DOHH2 (cell line): Measurements from ENCODE around the gene UBE2H.
"Not testable (repeated sequence)": the region's sequence is repeated elsewhere in the genome, so short reads cannot be mapped to it uniquely, and the experiment has no call there.

ENCODE experiments used
- H3F3A ChIP-seq: fragments of 200-600 bp; sonication (generic), shearing (Covaris generic); 2 replicates; pipeline ENCODE4 v1.6.0; 2016; ENCODE audit warnings: antibody characterized with exemption, mild to moderate bottlenecking; ENCODE audit not compliant: control insufficient read depth, insufficient read depth
- H3K27ac ChIP-seq: fragments of 200-600 bp; sonication (generic); 2 replicates; pipeline ENCODE4 v1.5.1; 2014; ENCODE audit warnings: low read depth, mild to moderate bottlenecking, low read length, moderate library complexity
- H3K27me3 ChIP-seq: fragments of 200-600 bp; sonication (generic); 2 replicates; pipeline ENCODE4 v1.6.1; 2014; ENCODE audit warnings: mild to moderate bottlenecking, low read length, mixed read lengths; ENCODE audit not compliant: control insufficient read depth
- H3K36me3 ChIP-seq: fragments of 200-600 bp; sonication (generic); 2 replicates; pipeline ENCODE4 v1.6.1; 2014; ENCODE audit warnings: mild to moderate bottlenecking, low read length, moderate library complexity, mixed read lengths; ENCODE audit not compliant: control insufficient read depth
- H3K4me1 ChIP-seq: fragments of 200-600 bp; sonication (generic); 2 replicates; pipeline ENCODE4 v1.6.1; 2014; ENCODE audit warnings: mild to moderate bottlenecking, low read length, mixed read lengths; ENCODE audit not compliant: control insufficient read depth
- H3K4me2 ChIP-seq: fragments of 200-600 bp; sonication (generic); 2 replicates; pipeline ENCODE4 v1.6.0; 2014; ENCODE audit warnings: mild to moderate bottlenecking, low read length, moderate library complexity
- H3K4me3 ChIP-seq: fragments of 200-600 bp; sonication (generic); 2 replicates; pipeline ENCODE4 v1.5.1; 2014; ENCODE audit warnings: mild to moderate bottlenecking, low read length, mixed read lengths
- H3K79me2 ChIP-seq: fragments of 200-600 bp; sonication (generic); 2 replicates; pipeline ENCODE4 v1.6.1; 2014; ENCODE audit warnings: mild to moderate bottlenecking, low read length, mixed read lengths; ENCODE audit not compliant: control insufficient read depth
- H3K9me2 ChIP-seq: fragments of 200-600 bp; sonication (generic); replicated peaks from 2 replicates; pipeline ENCODE4 v1.6.1; 2014; ENCODE audit warnings: mild to moderate bottlenecking, low read length, mixed read lengths; ENCODE audit not compliant: control insufficient read depth
- H3K9me3 ChIP-seq: fragments of 200-600 bp; sonication (generic); 2 replicates; pipeline ENCODE4 v1.6.1; 2014; ENCODE audit warnings: antibody characterized with exemption, low read length, mixed read lengths; ENCODE audit not compliant: control insufficient read depth, insufficient read depth
- H4K20me1 ChIP-seq: fragments of 200-600 bp; sonication (generic); 2 replicates; pipeline ENCODE4 v1.6.0; 2014; ENCODE audit warnings: low read depth, mild to moderate bottlenecking, antibody characterized with exemption, low read length, moderate library complexity; ENCODE audit not compliant: control insufficient read depth, insufficient read depth
- EZH2phosphoT487 ChIP-seq: fragments of 200-600 bp; sonication (generic); IDR thresholded peaks from 2 replicates; pipeline ENCODE4 v1.6.1; 2017; ENCODE audit warnings: borderline replicate concordance, mild to moderate bottlenecking, antibody characterized with exemption, low read length, moderate library complexity, mixed read lengths
- TF ChIP-seq, protein P1 (sequence below): fragments of 200-600 bp; sonication (generic); IDR thresholded peaks from one replicate; pipeline ENCODE4 v1.5.1; 2014; ENCODE audit warnings: antibody characterized with exemption, mild to moderate bottlenecking, low read depth, low read length; ENCODE audit not compliant: poor library complexity, severe bottlenecking

Gene UBE2H

GRCh38 chr7:129798616-129799349 lies 154.0 kb downstream of the UBE2H start:
- no peak for TF ChIP-seq EZH2phosphoT487
- TF ChIP-seq, protein P1, sequence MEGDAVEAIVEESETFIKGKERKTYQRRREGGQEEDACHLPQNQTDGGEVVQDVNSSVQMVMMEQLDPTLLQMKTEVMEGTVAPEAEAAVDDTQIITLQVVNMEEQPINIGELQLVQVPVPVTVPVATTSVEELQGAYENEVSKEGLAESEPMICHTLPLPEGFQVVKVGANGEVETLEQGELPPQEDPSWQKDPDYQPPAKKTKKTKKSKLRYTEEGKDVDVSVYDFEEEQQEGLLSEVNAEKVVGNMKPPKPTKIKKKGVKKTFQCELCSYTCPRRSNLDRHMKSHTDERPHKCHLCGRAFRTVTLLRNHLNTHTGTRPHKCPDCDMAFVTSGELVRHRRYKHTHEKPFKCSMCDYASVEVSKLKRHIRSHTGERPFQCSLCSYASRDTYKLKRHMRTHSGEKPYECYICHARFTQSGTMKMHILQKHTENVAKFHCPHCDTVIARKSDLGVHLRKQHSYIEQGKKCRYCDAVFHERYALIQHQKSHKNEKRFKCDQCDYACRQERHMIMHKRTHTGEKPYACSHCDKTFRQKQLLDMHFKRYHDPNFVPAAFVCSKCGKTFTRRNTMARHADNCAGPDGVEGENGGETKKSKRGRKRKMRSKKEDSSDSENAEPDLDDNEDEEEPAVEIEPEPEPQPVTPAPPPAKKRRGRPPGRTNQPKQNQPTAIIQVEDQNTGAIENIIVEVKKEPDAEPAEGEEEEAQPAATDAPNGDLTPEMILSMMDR, result no peak
- Histone ChIP-seq H3K4me1 (no peaks in the 10 kb centered on the region), H3F3A (no peaks in the 10 kb centered on the region), H4K20me1 (no peaks in the 10 kb centered on the region), H3K4me2 (no peak overlapping the region), H3K9me2 (no peaks in the 10 kb centered on the region), H3K4me3 (no peak overlapping the region), H3K27me3 (peaks cover 9% of the 10 kb centered on the region), H3K9me3 (no peaks in the 10 kb centered on the region), H3K27ac (no peak overlapping the region), H3K36me3 (no peaks in the 10 kb centered on the region), H3K79me2 (no peaks in the 10 kb centered on the region)

- TF ChIP-seq, protein P1, result no peak
- no peak for TF ChIP-seq EZH2phosphoT487
- Histone ChIP-seq H3K36me3 (no peaks in the 10 kb centered on the region), H3K9me3 (no peaks in the 10 kb centered on the region)
Observed at GRCh38 chr7:129797214-129797789, 155.5 kb downstream of the UBE2H start.

GRCh38 chr7:129796186-129796775 lies 156.5 kb downstream of the UBE2H start:
- H3K9me2 ChIP-seq, result no peaks in the 10 kb centered on the region
- no peaks in the 10 kb centered on the region for H3K79me2 ChIP-seq
- no peaks in the 10 kb centered on the region for H4K20me1 ChIP-seq
- H3K27ac ChIP-seq, result no peak overlapping the region
- H3K4me1 ChIP-seq, result no peaks in the 10 kb centered on the region
- H3F3A ChIP-seq, result no peaks in the 10 kb centered on the region
- TF ChIP-seq EZH2phosphoT487, result no peak
- TF ChIP-seq, protein P1, result no peak
- no peaks in the 10 kb centered on the region for H3K36me3 ChIP-seq
- H3K4me3 ChIP-seq, result no peak overlapping the region
- no peak overlapping the region for H3K4me2 ChIP-seq
- peaks cover 9% of the 10 kb centered on the region; the same call in 1 of the 2 replicates for H3K27me3 ChIP-seq
- no peaks in the 10 kb centered on the region for H3K9me3 ChIP-seq

More at GRCh38 chr7:129797214-129797789, 155.5 kb downstream of the UBE2H start:
- Histone ChIP-seq H3K4me1 (no peaks in the 10 kb centered on the region), H3K4me2 (no peak overlapping the region), H3K27ac (no peak overlapping the region), H3K79me2 (no peaks in the 10 kb centered on the region), H3K4me3 (no peak overlapping the region), H3K9me2 (no peaks in the 10 kb centered on the region), H3K27me3 (peaks cover 11% of the 10 kb centered on the region), H4K20me1 (no peaks in the 10 kb centered on the region), H3F3A (no peaks in the 10 kb centered on the region)

DNA sequence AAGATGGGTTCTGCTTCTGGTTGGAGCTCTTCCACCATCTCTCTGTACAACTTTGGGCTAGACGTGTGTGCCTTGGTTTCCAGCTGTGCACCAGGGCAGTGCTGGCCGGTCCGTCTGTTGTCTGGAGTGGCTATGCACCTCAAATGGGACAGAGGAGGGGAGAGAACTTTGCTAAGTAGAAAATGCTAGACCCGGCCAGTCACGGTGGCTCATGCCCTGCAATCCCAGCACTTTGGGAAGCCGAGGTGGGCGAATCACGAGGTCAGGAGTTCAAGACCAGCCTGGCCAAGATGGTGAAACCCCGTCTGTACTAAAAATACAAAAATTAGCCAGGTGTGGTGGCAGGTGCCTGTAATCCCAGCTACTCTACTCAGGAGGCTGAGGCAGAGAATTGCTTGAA lies 158.3 kb downstream of the UBE2H start:
- not testable (repeated sequence) for H3K4me2 ChIP-seq, H3K9me2 ChIP-seq, H4K20me1 ChIP-seq, H3K79me2 ChIP-seq, H3K27ac ChIP-seq, H3K36me3 ChIP-seq, H3K4me3 ChIP-seq, H3F3A ChIP-seq, H3K9me3 ChIP-seq, H3K4me1 ChIP-seq
- peaks cover 20% of the 10 kb centered on the region for H3K27me3 ChIP-seq
